Measurements from ENCODE around the gene ARPIN.

The ARPIN gene

DNA sequence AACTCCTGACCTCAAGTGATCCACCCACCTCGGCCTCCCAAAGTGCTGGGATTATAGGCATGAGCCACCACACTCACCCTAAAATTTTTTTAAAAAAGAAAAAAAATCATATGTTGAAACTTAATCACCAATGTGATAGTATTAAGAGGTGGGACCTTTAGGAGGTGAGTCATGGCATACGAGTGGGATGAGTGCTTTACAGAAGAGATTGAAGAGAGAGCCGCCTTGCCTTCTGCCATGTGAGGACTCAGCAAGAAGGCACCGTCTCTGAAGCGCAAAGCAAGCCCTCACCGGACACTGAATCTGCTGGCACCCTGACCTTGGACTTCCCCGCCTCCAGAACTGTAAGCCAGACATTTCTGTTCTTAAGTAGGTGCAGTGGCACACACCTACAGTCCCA is 5.5 kb downstream of the ARPIN start:
- no peak for DNase-seq
- intact Hi-C loops (cut with DNase I; ENCODE audit: low total_unique reads), result no loop called here
- H3K36me3 ChIP-seq, result peaks cover 22 to 72% (median 40%) of the 10 kb centered on the region in 3 donors
- peaks cover 0 to 11% (median 9%) of the 10 kb centered on the region in 4 donors for H3K4me1 ChIP-seq
- no peak overlapping the region for H3K4me3 ChIP-seq
- no peaks in the 10 kb centered on the region for H3K27me3 ChIP-seq
- no peaks in the 10 kb centered on the region for H3K9me3 ChIP-seq
- H3K27ac ChIP-seq, result no peak overlapping the region
- TF ChIP-seq, protein P1, sequence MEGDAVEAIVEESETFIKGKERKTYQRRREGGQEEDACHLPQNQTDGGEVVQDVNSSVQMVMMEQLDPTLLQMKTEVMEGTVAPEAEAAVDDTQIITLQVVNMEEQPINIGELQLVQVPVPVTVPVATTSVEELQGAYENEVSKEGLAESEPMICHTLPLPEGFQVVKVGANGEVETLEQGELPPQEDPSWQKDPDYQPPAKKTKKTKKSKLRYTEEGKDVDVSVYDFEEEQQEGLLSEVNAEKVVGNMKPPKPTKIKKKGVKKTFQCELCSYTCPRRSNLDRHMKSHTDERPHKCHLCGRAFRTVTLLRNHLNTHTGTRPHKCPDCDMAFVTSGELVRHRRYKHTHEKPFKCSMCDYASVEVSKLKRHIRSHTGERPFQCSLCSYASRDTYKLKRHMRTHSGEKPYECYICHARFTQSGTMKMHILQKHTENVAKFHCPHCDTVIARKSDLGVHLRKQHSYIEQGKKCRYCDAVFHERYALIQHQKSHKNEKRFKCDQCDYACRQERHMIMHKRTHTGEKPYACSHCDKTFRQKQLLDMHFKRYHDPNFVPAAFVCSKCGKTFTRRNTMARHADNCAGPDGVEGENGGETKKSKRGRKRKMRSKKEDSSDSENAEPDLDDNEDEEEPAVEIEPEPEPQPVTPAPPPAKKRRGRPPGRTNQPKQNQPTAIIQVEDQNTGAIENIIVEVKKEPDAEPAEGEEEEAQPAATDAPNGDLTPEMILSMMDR (IDR thresholded peaks at IDR 0.05), result no peak

DNA sequence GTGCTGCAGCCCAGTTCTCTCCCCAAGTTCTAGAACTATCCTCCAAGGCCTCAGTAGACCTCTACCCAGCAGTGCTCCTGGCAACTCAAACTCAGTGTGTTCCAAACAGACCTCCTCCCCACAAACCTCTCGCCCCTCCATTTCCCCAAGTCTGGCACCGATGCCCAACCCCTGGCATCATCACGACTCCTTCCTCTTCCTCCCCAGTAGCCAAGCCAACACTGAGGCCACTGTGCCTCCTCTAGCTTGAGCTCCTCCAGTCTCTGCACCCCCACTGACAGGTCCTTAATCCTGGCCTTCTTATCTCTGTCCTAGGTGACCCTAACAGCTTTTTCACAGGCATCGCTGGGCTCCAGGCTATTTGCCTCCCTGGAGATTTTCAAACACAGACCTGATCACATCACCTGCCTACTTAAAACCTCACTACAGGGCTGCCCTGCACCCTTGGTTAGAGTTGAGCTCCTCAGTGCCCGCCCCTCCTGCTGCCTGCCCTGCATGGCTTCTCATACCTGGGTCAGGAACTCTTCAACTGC is 6.8 kb downstream of the ARPIN start:
- Histone ChIP-seq H3K27ac (no peak overlapping the region), H3K4me3 (no peak overlapping the region), H3K27me3 (no peaks in the 10 kb centered on the region), H3K9me3 (no peaks in the 10 kb centered on the region), H3K36me3 (peaks cover 33 to 86% (median 54%) of the 10 kb centered on the region in 3 donors), H3K4me1 (peaks cover 0 to 3% (median 0%) of the 10 kb centered on the region in 4 donors)
- TF ChIP-seq, protein P1 (IDR thresholded peaks at IDR 0.05), result no peak
- intact Hi-C loops (cut with DNase I; ENCODE audit: low total_unique reads), result no loop called here
- no peak for DNase-seq

DNA sequence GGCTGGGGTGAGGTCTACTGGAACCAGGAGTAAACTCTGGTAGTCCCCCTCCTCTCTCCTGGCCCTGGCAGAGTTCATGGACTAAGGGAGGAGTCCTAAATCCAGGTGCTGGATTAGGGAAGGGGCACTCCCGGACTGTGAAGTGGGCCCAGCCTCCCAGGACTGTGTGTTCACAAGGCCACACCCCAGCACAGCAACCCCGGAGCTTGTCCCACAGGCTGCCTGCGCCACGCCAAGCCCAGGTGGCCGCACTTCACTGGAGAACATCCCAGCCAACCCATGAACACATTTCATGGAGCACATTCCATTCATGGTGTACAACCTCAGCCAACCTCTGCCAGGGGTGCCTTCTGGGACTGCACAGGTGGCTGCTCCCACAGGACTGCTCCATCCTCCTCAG is 8.2 kb downstream of the ARPIN start:
- TF ChIP-seq, protein P1 (IDR thresholded peaks at IDR 0.05), result no peak
- Histone ChIP-seq H3K36me3 (peaks cover 40 to 89% (median 50%) of the 10 kb centered on the region in 3 donors), H3K27me3 (no peaks in the 10 kb centered on the region), H3K27ac (no peak overlapping the region), H3K9me3 (no peaks in the 10 kb centered on the region), H3K4me3 (no peak overlapping the region), H3K4me1 (no peaks in the 10 kb centered on the region)
- intact Hi-C loops (cut with DNase I; ENCODE audit: low total_unique reads), result loop anchor here (5.0 kb wide), 1 partner anchor 168 kb away; no protein-coding TSS in a partner anchor
- no peak for DNase-seq

DNA sequence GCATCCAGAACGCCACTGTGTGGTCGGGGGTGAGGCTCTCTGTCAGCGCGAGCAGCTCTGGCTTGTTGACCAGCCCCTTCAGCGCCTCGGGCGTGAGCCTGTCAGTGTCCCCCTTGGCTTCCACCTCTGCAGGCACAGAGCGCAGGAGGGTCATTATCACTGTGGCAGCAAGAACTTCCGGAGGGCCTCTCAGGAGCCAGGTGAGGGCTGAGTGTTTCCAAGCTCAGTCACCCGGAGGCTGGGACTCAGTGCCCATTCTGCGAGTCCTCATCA is 9.0 kb downstream of the ARPIN start:
- no peaks in the 10 kb centered on the region for H3K9me3 ChIP-seq
- H3K27ac ChIP-seq, result no peak overlapping the region
- H3K4me1 ChIP-seq, result no peaks in the 10 kb centered on the region
- H3K27me3 ChIP-seq, result no peaks in the 10 kb centered on the region
- DNase-seq, result no peak
- H3K4me3 ChIP-seq, result no peak overlapping the region
- intact Hi-C loops (cut with DNase I; ENCODE audit: low total_unique reads), result loop anchor here (5.0 kb wide), 1 partner anchor 169 kb away; no protein-coding TSS in a partner anchor
- TF ChIP-seq, protein P1 (IDR thresholded peaks at IDR 0.05), result no peak
- H3K36me3 ChIP-seq, result peaks cover 40 to 81% (median 43%) of the 10 kb centered on the region in 3 donors

DNA sequence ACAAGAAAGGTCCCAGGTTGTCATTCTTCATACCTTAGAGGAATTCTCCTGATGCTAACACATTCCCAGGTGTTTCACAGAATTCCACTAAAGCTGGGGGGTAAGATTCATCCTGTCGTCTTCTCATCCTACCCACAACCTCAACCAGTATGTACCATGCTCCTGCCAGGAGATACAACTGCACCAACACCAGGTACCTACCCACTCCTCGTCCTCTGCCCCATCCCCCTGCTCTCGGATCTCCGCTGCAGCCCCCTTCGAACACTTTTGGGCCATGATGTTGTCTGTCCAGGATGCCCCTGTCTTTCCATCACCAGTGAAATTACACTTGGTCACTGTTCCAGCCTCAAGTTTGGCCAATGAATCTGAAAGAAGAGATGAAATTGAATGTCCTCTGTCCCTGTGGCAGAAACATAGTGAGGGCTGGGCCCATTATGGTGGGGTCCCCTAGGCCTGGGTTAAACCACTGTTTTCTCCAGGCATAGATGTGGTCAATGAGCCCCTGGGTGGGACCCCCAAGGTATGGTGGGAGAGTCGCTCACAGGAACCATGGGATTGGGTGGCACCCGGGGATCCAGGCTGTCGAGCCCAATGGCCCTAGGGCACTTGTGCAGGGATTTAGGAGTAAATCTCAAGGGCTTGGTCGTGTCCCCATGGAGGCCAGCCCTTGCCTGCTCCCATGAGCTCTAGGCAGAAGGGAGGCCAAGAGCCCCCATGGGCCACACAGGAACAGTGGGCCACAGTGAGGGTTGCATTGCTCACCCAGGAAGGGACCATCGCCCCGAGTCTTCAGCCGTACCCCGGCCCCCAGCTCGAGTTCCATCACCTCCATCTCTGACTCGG is 9.5 kb downstream of the ARPIN start:
- no peaks in the 10 kb centered on the region for H3K9me3 ChIP-seq
- H3K27me3 ChIP-seq, result no peaks in the 10 kb centered on the region
- H3K36me3 ChIP-seq, result peaks cover 40 to 76% (median 43%) of the 10 kb centered on the region in 3 donors
- H3K27ac ChIP-seq, result no peak overlapping the region
- intact Hi-C loops (cut with DNase I; ENCODE audit: low total_unique reads), result loop anchor here (5.0 kb wide), 1 partner anchor 169 kb away; no protein-coding TSS in a partner anchor
- no peaks in the 10 kb centered on the region for H3K4me1 ChIP-seq
- DNase-seq, result no peak
- no peak overlapping the region for H3K4me3 ChIP-seq
- TF ChIP-seq, protein P1 (IDR thresholded peaks at IDR 0.05), result no peak

All from tibial artery (tissue), 4 donors.